Osteoblast (primary cell): Measurements from ENCODE around the gene TCERG1L. TPM values are rescaled to one million over a fixed set of nuclear protein-coding genes. Genes with fewer than 3 reads are reported as not detected.

Experiments used
- DNase-seq: peaks from one replicate; pipeline ENCODE4 v3.0.0; 2011; ENCODE audit warnings: low spot score, mixed read lengths; ENCODE audit not compliant: insufficient read length; ENCODE audit errors: missing footprints
- H2AFZ ChIP-seq: 2 replicates; pipeline ENCODE4 v1.6.0; 2011; ENCODE audit warnings: mild to moderate bottlenecking, low read length
- H3K27ac ChIP-seq: 2 replicates; pipeline ENCODE4 v1.5.1; 2011; ENCODE audit warnings: mild to moderate bottlenecking, low read depth, low read length, moderate library complexity
- H3K27me3 ChIP-seq: 2 replicates; pipeline ENCODE4 v1.6.0; 2012; ENCODE audit warnings: mild to moderate bottlenecking, control low read depth, inconsistent platforms, low read length, moderate library complexity; ENCODE audit not compliant: insufficient read depth
- H3K36me3 ChIP-seq: 2 replicates; pipeline ENCODE4 v1.5.1; 2011; ENCODE audit warnings: mild to moderate bottlenecking, low read length, control low read depth, moderate library complexity; ENCODE audit not compliant: insufficient read depth
- H3K4me1 ChIP-seq: 2 replicates; pipeline ENCODE4 v1.5.1; 2011; ENCODE audit warnings: mild to moderate bottlenecking, low read length, control low read depth, moderate library complexity; ENCODE audit not compliant: insufficient read depth
- H3K4me2 ChIP-seq: 2 replicates; pipeline ENCODE4 v1.6.0; 2011; ENCODE audit warnings: mild to moderate bottlenecking, low read length; ENCODE audit not compliant: insufficient read depth
- H3K4me3 ChIP-seq: fragments of 200-600 bp; sonication (generic); 3 replicates; pipeline ENCODE4 v1.5.1; 2012; ENCODE audit warnings: mild to moderate bottlenecking, low read length, inconsistent platforms; ENCODE audit not compliant: insufficient read depth
- H3K79me2 ChIP-seq: 2 replicates; pipeline ENCODE4 v1.6.0; 2012; ENCODE audit warnings: mild to moderate bottlenecking, low read length, control low read depth, inconsistent platforms; ENCODE audit not compliant: insufficient read depth
- H3K9me3 ChIP-seq: 2 replicates; pipeline ENCODE4 v1.5.1; 2011; ENCODE audit warnings: low read depth, low read length, control low read depth
- H4K20me1 ChIP-seq: 2 replicates; pipeline ENCODE4 v1.6.0; 2012; ENCODE audit warnings: mild to moderate bottlenecking, low read length, control low read depth; ENCODE audit not compliant: insufficient read depth
- CTCF ChIP-seq: IDR thresholded peaks from 2 replicates; pipeline ENCODE4 v1.5.1; 2011; ENCODE audit warnings: mild to moderate bottlenecking, low read depth, low read length, moderate library complexity; ENCODE audit errors: extremely low read depth
- total RNA-seq: library from RNA; depleted of rRNA; stranded (reverse); fragments of >200 nt; gene quantifications from 2 replicates; pipeline ENCODE4 v1.2.3, GENCODE V29; 2012

TCERG1L gene
- total RNA-seq, 1 donor = under 0.01 TPM

GRCh38 chr10:131193923-131194322 lies 117.6 kb downstream of the TCERG1L start:
- H3K4me2 ChIP-seq = no peak overlapping the region
- no peak for TF ChIP-seq CTCF
- no peak overlapping the region for H2AFZ ChIP-seq
- no peaks in the 10 kb centered on the region for H3K4me1 ChIP-seq
- H4K20me1 ChIP-seq = no peaks in the 10 kb centered on the region
- no peaks in the 10 kb centered on the region for H3K9me3 ChIP-seq
- H3K4me3 ChIP-seq = no peak overlapping the region
- H3K27ac ChIP-seq = no peak overlapping the region
- no peak for DNase-seq
- no peaks in the 10 kb centered on the region for H3K79me2 ChIP-seq
- H3K36me3 ChIP-seq = no peaks in the 10 kb centered on the region
- no peaks in the 10 kb centered on the region for H3K27me3 ChIP-seq

- H3K27me3 ChIP-seq = no peaks in the 10 kb centered on the region
- H3K79me2 ChIP-seq = no peaks in the 10 kb centered on the region
- H3K9me3 ChIP-seq = peaks cover 3% of the 10 kb centered on the region
- H4K20me1 ChIP-seq = no peaks in the 10 kb centered on the region
- no peak overlapping the region for H3K27ac ChIP-seq
- no peak overlapping the region for H3K4me3 ChIP-seq
- DNase-seq = no peak
- no peaks in the 10 kb centered on the region for H3K36me3 ChIP-seq
- no peak overlapping the region for H2AFZ ChIP-seq
- no peak for TF ChIP-seq CTCF
- H3K4me2 ChIP-seq = no peak overlapping the region
- no peaks in the 10 kb centered on the region for H3K4me1 ChIP-seq
Observed at GRCh38 chr10:131188494-131188893, 123.0 kb downstream of the TCERG1L start.

GRCh38 chr10:131187926-131188325 lies 123.6 kb downstream of the TCERG1L start:
- DNase-seq = no peak
- Histone ChIP-seq H3K4me1 (no peaks in the 10 kb centered on the region), H3K27me3 (no peaks in the 10 kb centered on the region), H3K79me2 (no peaks in the 10 kb centered on the region), H3K4me3 (no peak overlapping the region), H3K27ac (no peak overlapping the region), H2AFZ (no peak overlapping the region), H4K20me1 (no peaks in the 10 kb centered on the region), H3K36me3 (no peaks in the 10 kb centered on the region), H3K9me3 (peaks cover 4% of the 10 kb centered on the region), H3K4me2 (no peak overlapping the region)
- no peak for TF ChIP-seq CTCF

DNA sequence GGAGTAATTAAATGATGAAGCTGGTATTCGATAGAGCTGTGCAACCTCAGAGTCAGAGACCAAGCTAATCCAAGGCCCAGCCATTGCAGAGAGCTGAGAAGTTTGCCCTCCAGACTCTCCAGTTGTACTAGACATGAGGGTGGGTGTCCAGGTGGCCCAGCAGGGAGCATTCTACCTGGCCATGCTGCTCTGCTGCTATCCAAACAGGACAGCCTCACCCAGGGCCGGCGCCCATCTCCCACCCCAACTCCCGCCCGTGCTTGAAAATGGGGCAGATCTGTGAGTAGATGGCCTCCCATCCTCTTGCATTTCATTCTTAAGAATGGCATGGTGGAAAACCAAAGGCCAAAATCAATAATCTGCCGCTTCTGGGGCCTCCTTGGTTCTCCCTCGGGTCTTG lies 124.2 kb downstream of the TCERG1L start:
- no peak for DNase-seq
- TF ChIP-seq CTCF = no peak
- no peaks in the 10 kb centered on the region for H3K4me1 ChIP-seq
- no peak overlapping the region for H2AFZ ChIP-seq
- no peaks in the 10 kb centered on the region for H3K79me2 ChIP-seq
- no peaks in the 10 kb centered on the region for H4K20me1 ChIP-seq
- no peaks in the 10 kb centered on the region for H3K36me3 ChIP-seq
- H3K4me3 ChIP-seq = no peak overlapping the region
- no peaks in the 10 kb centered on the region for H3K27me3 ChIP-seq
- peaks cover 4% of the 10 kb centered on the region for H3K9me3 ChIP-seq
- H3K27ac ChIP-seq = no peak overlapping the region
- H3K4me2 ChIP-seq = no peak overlapping the region
